OCI-M1 (cell line): ENCODE measurements around the gene GLCCI1.
"Not testable (repeated sequence)": the region's sequence is repeated elsewhere in the genome, so short reads cannot be mapped to it uniquely, and the experiment has no call there.

ENCODE experiments used
- DNase-seq: peaks from one replicate; lab custom pipeline; 2025; lab: John Stamatoyannopoulos, UW

Gene GLCCI1

GRCh38 chr7:8051373-8051772, 82.8 kb downstream of the GLCCI1 start:
- DNase-seq, result no peak

- no peak for DNase-seq
Observed at GRCh38 chr7:8051998-8052397, 83.4 kb downstream of the GLCCI1 start.

GRCh38 chr7:8052824-8053223, 84.2 kb downstream of the GLCCI1 start:
- no peak for DNase-seq

- peak; percentile 73 for DNase-seq
Observed at GRCh38 chr7:8056439-8056838, 87.8 kb downstream of the GLCCI1 start.

- DNase-seq, result peak; percentile 18
Observed at GRCh38 chr7:8057566-8057965, 89.0 kb downstream of the GLCCI1 start.

- DNase-seq, result no peak
Observed at GRCh38 chr7:8058322-8058721, 89.7 kb downstream of the GLCCI1 start.

GRCh38 chr7:8058852-8059251, 90.3 kb downstream of the GLCCI1 start:
- DNase-seq, result no peak

DNA sequence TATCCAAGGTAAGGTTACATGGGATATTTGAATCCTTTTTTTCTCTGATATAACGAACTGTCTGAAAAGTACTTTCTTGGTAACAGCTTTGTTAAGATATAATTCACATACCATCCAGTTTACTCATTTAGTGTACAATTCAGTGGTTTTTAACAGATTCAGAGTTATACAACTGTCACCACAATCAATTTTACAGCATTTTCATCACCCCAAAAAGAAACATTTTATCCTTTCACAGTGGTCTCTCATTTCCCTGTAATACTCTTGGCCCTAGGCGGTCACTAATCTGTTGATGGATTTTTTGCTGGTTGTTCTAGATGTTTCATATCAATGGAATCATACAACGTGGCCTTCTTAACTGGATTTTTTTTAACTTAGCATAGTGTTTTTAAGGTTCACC, 91.6 kb downstream of the GLCCI1 start:
- no peak for DNase-seq

DNA sequence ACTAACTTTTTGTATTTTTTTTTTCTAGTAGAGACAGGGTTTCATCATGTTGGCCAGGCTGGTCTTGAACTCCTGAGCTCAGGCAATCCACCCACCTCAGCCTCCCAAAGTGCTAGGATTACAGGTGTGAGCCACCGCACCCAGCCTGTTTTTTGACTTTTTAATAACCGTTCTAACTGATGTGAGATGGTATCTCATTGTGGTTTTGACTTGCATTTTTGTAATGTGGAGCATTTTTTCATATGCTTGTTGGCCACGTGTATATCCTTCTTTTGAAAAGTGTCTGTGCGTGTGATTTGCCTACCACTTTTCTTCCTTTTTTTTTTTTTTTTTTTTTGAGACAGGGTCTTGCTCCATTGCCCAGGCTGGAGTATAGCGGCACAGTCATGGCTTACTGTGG, 94.7 kb downstream of the GLCCI1 start:
- DNase-seq, result not testable (repeated sequence)

DNA sequence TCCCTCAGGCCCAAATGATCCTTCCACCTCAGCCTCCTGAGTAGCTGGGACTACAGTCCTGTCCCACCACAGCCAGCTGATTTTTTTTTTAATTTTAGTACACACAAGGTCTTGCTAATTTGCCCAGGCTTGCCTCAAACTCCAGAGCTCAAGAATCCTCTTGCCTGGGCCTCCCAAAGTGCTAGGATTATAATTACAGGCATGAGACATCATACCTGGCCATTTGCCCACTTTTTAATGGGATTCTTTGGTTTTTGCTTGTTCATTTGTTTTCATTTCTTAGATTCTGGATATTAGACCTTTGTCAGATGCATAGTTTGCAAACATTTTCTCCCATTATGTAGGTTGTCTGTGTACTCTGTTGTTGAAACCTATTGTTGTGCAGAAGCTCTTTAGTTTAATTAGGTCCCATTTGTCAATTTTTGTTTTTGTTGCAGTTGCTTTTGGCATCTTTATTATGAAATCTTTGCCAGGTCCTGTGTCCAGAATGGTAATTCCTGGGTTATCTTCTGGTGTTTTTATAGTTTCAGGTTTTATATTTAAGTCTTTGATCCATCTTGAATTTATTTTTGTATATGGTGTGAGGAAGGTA, 95.2 kb downstream of the GLCCI1 start:
- no peak for DNase-seq

GRCh38 chr7:8064828-8065227, 96.2 kb downstream of the GLCCI1 start:
- DNase-seq, result no peak

- peak; percentile 19 for DNase-seq
Observed at GRCh38 chr7:8065356-8065813, 96.8 kb downstream of the GLCCI1 start.

DNA sequence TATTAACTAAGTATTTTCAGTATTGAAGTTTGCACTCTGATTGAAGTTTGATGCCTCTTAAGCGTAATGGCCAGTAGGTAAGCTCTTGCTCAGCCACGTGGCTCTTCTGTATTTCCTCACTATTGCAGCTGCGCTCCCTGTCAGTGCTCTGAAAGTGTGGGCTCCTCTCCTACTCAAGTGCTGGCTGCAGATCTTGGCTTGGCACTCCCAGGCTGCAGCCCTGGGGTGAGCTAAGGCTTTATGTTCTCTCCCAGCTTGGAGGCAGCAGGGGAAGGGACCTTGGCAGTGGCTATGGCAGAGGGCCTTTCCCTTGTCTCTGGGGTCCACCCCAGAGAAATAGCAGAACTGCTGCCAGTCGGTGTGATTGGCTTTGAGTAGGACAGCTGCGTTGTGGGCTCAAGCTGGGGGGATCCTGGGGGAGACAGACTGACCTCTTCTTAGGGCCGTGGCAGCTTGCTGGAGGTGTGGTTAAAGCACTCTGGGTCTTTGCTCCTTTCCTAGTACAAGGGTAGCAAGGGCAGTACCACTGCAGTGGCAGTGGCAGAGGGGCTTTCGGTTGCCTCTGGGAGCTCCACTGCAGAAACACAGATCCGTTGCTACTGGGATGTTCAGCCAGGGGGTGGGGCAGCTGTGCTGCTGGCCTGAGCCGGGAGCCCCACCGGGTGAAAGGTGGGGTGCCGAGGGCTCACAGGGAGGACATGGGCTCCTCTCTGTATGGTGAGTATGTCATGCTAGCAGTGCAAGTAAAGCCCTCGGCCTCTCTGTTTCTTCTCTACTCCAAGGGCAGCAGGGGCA, 100.5 kb downstream of the GLCCI1 start:
- DNase-seq, result no peak

DNA sequence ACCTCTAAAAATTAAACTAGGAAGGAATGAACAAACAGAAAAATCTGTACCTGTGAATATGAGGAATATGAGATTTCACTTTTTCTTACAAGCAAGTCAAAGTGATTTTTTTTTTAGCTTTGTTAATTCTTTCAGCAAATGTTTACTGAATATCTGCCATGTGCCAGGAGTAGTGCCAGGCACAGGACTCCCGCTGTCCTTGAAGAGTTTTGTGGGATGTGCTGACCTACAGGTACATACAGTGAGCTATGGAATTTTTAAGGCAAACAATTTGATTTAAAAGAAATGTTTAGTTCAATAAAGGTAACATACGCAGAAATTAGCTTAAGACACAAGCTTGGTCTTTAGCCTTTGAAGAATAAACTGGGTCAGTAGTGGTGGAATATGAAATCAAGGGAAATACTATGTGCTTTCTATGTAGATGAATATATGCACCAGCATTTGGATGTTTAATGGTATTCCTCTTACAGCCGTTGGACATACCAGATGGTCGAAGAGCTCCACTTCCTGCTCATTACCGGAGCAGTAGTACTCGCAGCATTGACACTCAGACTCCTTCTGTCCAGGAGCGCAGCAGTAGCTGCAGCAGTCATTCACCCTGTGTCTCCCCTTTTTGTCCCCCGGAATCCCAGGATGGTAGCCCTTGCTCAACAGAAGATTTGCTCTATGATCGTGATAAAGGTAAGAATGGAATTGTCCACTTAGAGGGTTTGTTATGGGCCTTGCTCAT, 102.0 kb downstream of the GLCCI1 start:
- no peak for DNase-seq

- no peak for DNase-seq
Observed at GRCh38 chr7:8078418-8078817, 109.8 kb downstream of the GLCCI1 start.

DNA sequence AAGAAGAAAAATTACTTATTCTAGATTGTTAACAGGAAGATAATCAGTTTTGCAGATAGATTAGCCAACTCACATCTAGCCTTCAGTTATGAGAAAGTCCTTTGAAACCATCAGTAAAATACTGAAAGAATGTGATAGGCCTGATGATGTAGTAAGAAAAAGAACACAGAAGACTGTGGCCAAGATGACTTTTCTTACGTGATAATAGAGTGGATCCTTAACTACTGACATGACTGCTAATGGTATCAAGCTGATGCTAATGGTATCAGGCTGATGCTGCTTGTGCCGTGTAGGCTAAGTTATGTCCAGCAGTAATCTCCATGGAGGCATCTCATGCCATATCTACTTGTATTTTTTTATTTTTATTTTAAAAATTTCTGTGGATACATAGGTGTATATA, 114.2 kb downstream of the GLCCI1 start:
- no peak for DNase-seq

- DNase-seq, result no peak
Observed at GRCh38 chr7:8084836-8085235, 116.2 kb downstream of the GLCCI1 start.

GRCh38 chr7:8085420-8085819, 116.8 kb downstream of the GLCCI1 start:
- no peak for DNase-seq

- no peak for DNase-seq
Observed at GRCh38 chr7:8086239-8086638, 117.6 kb downstream of the GLCCI1 start.

DNA sequence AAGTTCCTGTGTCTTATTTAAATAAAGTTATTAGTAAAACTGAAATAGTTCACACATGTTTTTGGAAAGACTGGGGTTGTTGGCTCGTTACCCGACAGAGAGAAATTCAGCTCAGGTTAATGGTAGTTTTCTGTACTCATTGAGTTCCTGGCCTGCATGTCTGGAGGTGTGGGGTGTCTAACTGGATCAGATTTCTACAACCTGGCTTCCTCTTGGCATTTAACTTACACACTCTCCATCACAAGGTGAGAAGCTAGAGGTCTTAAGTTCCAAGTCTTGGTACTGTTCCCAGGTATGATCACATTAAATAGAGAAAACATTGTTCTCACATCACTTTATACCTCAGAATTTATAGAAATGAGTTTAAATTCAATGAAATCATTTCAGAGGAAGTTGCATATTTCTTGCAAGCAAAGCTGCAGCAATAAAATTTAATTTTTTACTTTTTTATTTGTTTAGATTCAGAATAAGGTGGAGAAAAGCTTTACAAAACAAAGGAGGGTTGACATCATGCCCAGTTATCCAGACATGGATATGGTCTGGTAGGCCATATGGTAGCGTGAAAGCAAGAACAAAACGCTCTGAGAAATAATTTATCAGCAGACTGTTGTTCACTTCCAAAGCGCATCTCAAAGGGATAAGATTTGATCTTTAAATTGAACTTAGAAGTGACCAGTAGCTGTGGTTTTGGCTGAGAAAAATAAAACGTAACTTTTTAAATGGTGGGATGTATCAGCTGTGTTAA, 120.6 kb downstream of the GLCCI1 start:
- no peak for DNase-seq

GRCh38 chr7:8092140-8092539, 123.5 kb downstream of the GLCCI1 start:
- DNase-seq, result no peak
